Progenitor cell of endocrine pancreas (in vitro differentiated cells): Measurements from ENCODE around the gene CD177. TPM values are rescaled to one million over a fixed set of nuclear protein-coding genes. Genes with fewer than 3 reads are reported as not detected.
"Not testable (repeated sequence)": the region's sequence is repeated elsewhere in the genome, so short reads cannot be mapped to it uniquely, and the experiment has no call there.

ENCODE experiments used
- DNase-seq: peaks from one replicate; pipeline ENCODE4 v3.0.0; 2021; ENCODE audit warnings: low spot score; ENCODE audit not compliant: unreplicated experiment
- H3K27ac Mint-ChIP-seq: 2 replicates; pipeline ENCODE4 v1.8.0; 2021; ENCODE audit warnings: mild to moderate bottlenecking, moderate library complexity, mixed read lengths
- H3K27me3 Mint-ChIP-seq: 2 replicates; pipeline ENCODE4 v1.8.0; 2021; ENCODE audit warnings: mixed read lengths
- H3K36me3 Mint-ChIP-seq: 2 replicates; pipeline ENCODE4 v1.8.0; 2022; ENCODE audit warnings: mixed read lengths; ENCODE audit not compliant: insufficient read depth
- H3K4me1 Mint-ChIP-seq: 2 replicates; pipeline ENCODE4 v1.8.0; 2021; ENCODE audit warnings: low read depth, mixed read lengths
- H3K4me3 Mint-ChIP-seq: 2 replicates; pipeline ENCODE4 v1.8.0; 2021; ENCODE audit warnings: low read depth, mild to moderate bottlenecking, moderate library complexity, mixed read lengths
- H3K9me3 Mint-ChIP-seq: 2 replicates; pipeline ENCODE4 v1.8.0; 2021; ENCODE audit warnings: low read depth, mixed read lengths
- CTCF ChIP-seq: fragments of 200-600 bp; sonication (generic); IDR thresholded peaks from one replicate; pipeline ENCODE4 v1.5.0; 2021; ENCODE audit warnings: antibody characterized with exemption, mild to moderate bottlenecking; ENCODE audit not compliant: unreplicated experiment
- total RNA-seq: library from RNA; stranded (reverse); gene quantifications from 2 replicates; pipeline ENCODE4 v1.2.1, GENCODE V29; 2021

Gene CD177
- total RNA-seq, 1 donor from 2014 or later = not detected

- Mint-ChIP-seq H3K36me3 (no peaks in the 10 kb centered on the region), H3K4me1 (peaks cover 10% of the 10 kb centered on the region)
Observed at GRCh38 chr19:43380771-43381386, 27.4 kb downstream of the CD177 start.

DNA sequence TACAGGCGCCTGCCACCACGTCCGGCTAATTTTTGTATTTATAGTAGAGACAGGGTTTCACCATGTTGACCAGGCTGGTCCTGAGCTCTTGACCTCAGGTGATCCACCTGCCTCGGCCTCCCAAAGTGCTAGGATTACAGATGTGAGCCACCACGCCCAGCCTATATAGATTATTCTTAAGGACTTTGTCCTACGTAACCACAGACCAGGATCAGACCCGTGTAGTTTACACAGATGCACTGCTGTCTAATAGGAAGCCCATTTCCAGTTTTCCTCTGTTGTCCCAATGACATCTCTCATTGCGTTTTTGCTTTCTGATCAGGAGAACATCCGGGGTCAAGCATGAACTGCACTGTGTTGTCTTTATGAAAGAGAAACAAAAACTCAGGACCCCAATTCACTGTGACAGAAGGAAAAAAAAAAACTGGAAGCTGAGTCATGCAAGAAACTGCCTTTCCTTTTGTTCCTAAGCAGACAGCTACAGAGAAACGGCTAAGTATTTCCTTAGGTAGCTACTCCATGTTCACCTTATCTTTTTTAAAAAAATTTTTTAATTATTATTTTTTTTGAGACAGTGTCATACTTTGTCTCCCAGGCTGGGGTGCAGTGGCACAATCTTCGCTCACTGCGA lies 29.2 kb downstream of the CD177 start:
- H3K4me1 Mint-ChIP-seq = peaks cover 10% of the 10 kb centered on the region
- DNase-seq, H3K4me3 Mint-ChIP-seq, H3K36me3 Mint-ChIP-seq, H3K27me3 Mint-ChIP-seq, H3K27ac Mint-ChIP-seq: not testable (repeated sequence)
- H3K9me3 Mint-ChIP-seq = peaks cover 11% of the 10 kb centered on the region

More at GRCh38 chr19:43380771-43381386, 27.4 kb downstream of the CD177 start:
- no peak for DNase-seq
- Mint-ChIP-seq H3K27me3 (no peaks in the 10 kb centered on the region), H3K27ac (no peak overlapping the region), H3K9me3 (peaks cover 6% of the 10 kb centered on the region), H3K4me3 (no peak overlapping the region)
- TF ChIP-seq CTCF = no peak

GRCh38 chr19:43383254-43383653 lies 29.8 kb downstream of the CD177 start:
- H3K27me3 Mint-ChIP-seq, H3K4me3 Mint-ChIP-seq, H3K36me3 Mint-ChIP-seq, DNase-seq, H3K27ac Mint-ChIP-seq: not testable (repeated sequence)
- Mint-ChIP-seq H3K4me1 (peaks cover 10% of the 10 kb centered on the region), H3K9me3 (peaks cover 11% of the 10 kb centered on the region)

DNA sequence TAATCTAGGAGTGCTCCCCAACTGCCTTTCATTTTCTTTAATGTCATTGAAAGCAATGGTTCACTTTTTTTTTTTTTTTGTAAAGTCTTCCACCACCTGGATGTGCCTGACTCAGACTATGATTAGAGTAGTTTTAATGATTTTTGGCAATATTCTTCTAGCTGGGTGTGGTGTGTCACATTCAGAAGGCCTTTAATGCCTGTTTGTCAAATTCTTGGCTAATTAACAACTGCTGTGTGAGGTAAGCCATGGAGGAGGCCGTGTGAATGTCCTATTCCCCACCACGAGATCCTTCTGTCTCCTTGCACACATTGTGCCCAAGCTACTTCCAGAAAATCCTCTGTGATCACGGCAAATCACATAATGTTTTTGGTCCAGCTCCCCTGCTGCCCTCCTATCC lies 30.3 kb downstream of the CD177 start:
- Mint-ChIP-seq H3K9me3 (peaks cover 11% of the 10 kb centered on the region), H3K4me1 (peaks cover 10% of the 10 kb centered on the region)
- H3K27me3 Mint-ChIP-seq, H3K4me3 Mint-ChIP-seq, DNase-seq, H3K27ac Mint-ChIP-seq, H3K36me3 Mint-ChIP-seq: not testable (repeated sequence)

- Mint-ChIP-seq H3K27me3 (peaks cover 14% of the 10 kb centered on the region), H3K9me3 (peaks cover 17% of the 10 kb centered on the region)
- not testable (repeated sequence) for H3K4me1 Mint-ChIP-seq, H3K4me3 Mint-ChIP-seq, H3K27ac Mint-ChIP-seq, DNase-seq, H3K36me3 Mint-ChIP-seq
Observed at GRCh38 chr19:43390903-43391551, 37.5 kb downstream of the CD177 start.

DNA sequence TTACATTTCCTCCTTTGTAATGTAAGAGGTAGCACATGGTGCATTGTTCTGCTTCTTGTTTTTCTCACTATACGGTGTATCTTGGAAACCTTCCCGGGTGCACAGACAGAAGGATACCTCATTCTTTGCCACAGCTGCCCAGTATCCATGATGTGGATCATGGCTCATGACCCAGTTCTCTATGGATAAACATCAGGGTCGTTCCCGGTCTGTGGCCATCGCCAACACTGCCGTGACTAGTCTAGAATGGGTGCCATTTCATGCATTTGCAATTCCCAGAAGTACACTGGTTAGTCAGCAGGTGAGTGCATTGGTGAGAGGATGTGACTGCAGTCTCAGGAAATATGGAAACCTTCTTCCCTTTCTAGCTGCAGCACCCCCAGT lies 38.1 kb downstream of the CD177 start:
- Mint-ChIP-seq H3K27me3 (peaks cover 14% of the 10 kb centered on the region), H3K9me3 (peaks cover 17% of the 10 kb centered on the region)
- DNase-seq = not testable (repeated sequence)

DNA sequence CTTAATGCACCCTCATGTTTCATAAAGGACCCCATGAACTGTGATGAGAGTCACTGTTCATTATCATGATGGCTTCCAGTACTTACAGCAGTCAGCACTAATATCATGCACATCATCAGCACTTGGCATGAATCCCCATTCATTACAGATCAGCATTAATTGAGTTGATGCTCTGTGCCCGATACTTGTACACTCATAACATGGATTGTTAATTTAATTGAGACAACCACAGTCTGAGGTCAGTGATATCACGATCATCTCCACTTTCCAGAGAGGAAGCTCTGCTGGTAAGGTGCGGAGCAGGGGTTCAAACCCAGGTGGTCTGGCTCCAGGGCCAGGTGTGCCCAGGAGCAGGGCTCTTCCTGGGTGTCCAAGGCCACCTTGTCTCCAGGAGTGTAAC lies 40.0 kb downstream of the CD177 start:
- H3K27me3 Mint-ChIP-seq = peaks cover 14% of the 10 kb centered on the region
- H3K4me3 Mint-ChIP-seq, H3K36me3 Mint-ChIP-seq, DNase-seq, H3K4me1 Mint-ChIP-seq, H3K27ac Mint-ChIP-seq: not testable (repeated sequence)
- H3K9me3 Mint-ChIP-seq = peaks cover 18% of the 10 kb centered on the region

More for the DNA sequence above, 38.1 kb downstream of the CD177 start:
- H3K4me3 Mint-ChIP-seq, H3K27ac Mint-ChIP-seq, H3K4me1 Mint-ChIP-seq, H3K36me3 Mint-ChIP-seq: not testable (repeated sequence)

- no peak for TF ChIP-seq CTCF
- H3K27ac Mint-ChIP-seq = no peak overlapping the region
- H3K27me3 Mint-ChIP-seq = peaks cover 8% of the 10 kb centered on the region
- no peaks in the 10 kb centered on the region for H3K36me3 Mint-ChIP-seq
- no peak overlapping the region for H3K4me3 Mint-ChIP-seq
- DNase-seq = no peak
- no peaks in the 10 kb centered on the region for H3K4me1 Mint-ChIP-seq
- peaks cover 12% of the 10 kb centered on the region for H3K9me3 Mint-ChIP-seq
Observed at GRCh38 chr19:43395561-43395960, 42.1 kb downstream of the CD177 start.
